Kasumi-1 (cell line): ENCODE data around the gene BIRC7.

Source experiments
- DNase-seq, 2 experiments: peaks; one replicate each; lab custom pipeline; 2025; lab: John Stamatoyannopoulos, UW

The BIRC7 gene

DNA sequence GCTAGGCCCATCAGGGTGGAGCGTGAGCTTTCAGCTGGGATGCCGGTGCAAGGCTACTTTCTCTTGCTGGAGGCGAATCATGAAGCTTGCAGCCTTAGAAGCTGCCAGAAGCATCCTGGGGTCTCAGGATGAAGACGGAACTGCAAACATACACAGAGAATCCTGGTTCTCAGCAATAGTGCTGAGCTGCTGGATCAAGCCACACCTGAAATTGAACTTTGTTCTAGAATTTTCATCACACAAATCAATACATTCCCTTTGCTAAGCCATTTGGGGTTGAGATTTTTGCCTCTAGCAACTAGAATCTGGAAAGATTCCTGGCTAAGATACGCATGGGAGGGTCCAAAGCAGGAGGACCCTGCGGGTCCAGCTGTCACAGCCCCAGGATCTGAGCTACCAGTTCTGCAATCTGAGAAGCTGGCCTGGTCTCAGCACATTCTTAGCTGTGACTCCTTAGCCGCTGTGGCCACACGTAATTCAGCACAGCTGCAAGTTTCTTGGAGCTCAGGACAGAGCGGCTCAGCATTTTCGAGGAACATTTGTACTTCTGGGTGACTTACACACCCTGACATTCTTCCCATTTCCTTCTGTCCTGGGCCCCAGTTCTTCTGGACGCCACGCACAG, 30.3 kb downstream of the BIRC7 start:
- DNase-seq = no peak

DNA sequence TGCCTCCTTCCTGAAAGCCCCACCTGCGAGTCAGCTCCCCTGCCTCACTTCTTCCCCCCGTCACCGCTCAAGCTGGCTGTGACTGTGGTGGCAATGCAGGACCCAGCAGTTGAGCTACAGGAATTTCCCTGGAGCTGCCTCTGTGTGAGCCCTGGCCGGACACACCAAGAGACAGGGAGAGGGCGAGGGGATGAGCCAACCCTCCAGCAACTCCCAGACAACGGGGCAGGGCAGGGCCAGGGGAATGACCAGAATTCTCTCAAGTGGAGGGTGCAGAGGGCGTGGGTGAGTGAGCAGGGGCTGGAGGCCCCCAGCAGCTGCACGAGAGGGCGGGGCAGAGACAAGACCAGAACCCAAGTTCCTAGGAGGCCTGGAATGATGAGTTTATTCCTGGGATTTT, 32.0 kb downstream of the BIRC7 start:
- DNase-seq = no peak

DNA sequence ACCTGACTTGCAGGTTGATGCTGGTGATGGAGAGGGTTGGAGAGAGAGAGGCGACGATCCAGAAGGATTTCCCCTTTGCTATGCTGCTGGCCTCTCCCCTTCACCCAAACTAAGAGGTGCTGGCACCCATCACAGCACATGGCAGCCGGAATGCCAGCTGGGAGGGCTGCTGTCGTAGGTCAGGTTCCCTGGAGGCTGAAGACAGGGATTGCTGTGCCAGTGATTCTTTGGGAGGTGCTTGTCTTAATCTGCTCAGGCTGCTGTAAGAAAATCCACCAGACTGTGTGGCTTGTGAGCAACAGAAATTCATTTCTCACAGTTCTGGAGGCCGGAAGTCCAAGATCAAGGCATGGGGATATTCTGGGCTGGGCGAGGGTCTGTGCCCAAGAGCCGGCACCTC, 32.6 kb downstream of the BIRC7 start:
- DNase-seq = no peak

DNA sequence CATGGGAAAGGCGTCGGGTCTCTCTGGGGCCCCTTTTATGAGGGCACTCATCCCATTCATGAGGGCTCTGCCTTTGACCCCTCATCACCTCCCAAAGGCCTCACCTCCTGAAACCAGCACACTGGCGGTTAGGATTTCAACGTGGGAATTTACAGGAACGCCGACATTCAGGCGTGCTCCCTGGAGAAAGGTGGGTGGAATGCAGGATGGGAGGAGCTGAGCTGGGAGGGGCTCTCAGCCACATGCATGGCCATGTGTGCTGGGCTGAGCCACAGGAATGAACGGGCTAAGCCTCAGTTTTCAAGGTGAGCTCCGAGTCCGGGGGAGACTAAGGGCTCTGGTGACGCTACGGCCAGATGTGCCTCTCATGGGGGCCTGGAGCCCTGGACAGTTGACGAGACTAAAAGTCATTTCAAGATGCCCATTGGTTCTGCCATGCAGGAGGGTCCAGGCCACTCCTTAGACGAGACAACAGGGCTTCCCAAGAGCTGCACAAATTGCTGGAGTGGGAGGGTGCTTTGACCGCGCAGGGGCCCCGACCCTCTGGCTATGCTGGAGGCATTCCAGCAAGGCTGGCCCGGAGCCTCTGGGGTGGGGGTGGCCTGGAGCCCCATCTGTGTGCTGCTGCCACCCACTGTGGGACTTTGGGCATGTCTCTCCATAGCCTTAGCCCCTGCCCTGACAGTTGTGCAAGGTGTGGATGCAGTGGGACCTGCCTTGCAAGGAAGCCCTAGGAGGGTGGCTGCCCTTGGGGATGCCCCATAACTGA, 33.1 kb downstream of the BIRC7 start:
- no peak for DNase-seq

DNA sequence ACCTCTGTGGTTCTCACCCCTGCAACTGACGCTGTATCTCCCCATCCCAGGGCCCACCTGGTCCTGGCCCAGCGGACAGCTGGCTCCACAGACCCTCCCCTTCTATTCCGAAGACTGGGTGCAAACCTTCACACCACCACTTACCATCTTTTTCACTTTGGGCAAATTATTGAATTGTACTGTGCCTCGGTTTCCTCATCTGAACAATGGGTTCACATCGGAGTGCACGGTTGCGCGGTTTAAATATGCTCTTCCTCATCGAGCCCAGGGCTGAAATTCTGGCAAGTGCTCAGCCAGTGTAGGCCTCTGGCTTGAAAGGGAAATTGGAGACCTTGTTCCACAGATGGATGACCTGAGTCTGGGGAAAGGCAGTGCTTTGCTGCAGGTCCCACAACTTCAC, 34.0 kb downstream of the BIRC7 start:
- no peak for DNase-seq

DNA sequence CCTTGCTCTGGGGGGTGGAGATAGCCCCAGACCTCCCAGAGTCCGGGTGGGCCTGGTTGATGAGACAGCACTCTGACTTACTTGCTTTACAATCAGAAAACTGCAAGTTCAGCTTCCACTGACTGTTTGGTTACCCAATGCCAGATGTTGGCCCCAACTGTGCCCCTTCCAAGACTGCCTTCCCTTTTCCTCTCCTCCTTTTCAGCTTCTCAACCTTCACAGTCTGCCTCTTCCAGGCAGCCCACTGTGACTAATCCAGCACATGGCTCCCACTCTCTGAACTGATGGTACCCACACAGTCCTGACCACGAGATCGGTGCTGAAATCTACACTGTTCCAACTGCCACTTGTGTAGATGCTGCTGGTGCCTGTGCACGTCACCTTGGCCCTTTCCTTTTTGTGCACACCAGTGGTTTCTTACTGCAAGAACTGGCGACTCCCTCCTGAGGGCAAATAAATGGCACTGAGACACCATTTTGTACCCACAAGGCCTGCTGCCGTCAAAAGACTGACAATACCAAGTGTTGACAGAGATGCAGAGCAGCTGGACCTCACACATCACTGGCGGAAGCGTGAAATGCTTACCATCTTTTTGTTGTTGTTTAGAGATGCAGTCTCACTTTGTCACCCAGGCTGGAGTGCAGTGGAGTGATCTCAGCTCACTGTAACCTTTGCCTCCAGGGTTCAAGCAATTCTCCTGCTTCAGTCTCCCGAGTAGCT, 35.1 kb downstream of the BIRC7 start:
- DNase-seq = no peak

GRCh38 chr20:63272105-63273058, 36.7 kb downstream of the BIRC7 start, which contains the start of gene ARFGAP1:
ARFGAP1 (plus strand) TSS chr20:63272813; CDS start chr20:63275581, 2,768 bp downstream.
- DNase-seq = peak; percentile 72 to 75

DNA sequence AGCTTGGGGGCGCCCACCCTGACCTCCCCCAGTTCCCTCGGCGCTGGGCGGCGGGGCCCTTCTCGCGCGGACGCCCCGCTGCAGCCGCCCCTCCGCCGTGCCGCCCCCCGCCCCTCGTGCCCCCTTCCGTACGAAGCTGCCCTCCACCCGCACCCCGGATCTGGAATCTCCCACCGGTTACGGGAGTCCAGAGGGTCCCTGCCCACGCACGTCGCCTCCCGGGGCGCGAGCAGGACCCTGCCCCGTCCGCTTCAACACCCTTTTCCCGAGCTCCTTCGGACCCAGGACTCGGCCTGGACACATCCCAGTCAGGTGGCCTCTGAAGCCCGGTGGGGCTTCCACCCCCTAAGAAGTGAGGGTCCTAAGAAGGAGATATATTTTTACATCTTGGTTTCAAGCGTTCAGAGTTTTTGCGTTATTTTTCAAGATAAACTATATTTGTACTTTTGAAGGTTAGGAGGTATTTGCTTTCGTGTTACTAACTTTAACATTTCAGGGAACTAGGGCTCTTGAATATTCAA, 37.4 kb downstream of the BIRC7 start:
- peak in 1 of 2 experiments; percentile 11 for DNase-seq

DNA sequence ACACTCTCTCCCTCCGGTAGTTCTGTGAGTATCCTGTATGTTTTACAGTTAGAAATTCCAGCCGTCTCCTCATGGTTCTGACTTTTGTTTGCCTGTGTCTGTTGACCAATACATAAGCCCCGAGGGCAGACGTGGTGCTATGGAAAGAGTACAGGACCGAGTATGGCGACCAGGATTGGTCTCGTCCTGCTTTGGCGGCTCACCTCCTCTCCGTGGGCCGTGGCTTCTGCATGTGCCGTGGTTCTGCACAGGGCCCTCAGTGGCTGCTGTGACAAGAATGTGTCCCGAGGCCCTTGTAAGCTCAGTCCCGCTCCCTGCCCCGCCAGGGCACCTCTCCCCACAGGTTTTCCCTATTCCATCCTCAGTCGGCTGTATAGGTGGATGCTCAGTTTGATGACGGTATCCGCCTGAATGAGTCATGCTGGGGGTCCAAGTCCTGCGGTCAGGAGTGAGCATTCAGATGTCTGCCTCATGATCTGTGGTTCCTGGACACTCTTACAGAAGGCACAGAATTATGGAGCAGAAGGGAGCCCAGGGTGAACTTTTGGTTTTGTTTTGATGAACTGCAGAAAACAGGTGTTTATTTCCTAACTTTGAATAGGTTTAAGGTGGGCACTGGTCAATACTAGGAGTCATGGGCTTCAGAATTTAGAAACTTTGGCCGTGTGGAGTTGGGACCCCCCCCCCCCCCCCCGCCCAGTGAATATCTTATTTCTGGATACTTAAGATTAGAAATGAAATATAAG, 38.1 kb downstream of the BIRC7 start:
- DNase-seq = no peak

- no peak for DNase-seq
These were observed 38.9 kb downstream of the BIRC7 start for GRCh38 chr20:63274381-63275228.

DNA sequence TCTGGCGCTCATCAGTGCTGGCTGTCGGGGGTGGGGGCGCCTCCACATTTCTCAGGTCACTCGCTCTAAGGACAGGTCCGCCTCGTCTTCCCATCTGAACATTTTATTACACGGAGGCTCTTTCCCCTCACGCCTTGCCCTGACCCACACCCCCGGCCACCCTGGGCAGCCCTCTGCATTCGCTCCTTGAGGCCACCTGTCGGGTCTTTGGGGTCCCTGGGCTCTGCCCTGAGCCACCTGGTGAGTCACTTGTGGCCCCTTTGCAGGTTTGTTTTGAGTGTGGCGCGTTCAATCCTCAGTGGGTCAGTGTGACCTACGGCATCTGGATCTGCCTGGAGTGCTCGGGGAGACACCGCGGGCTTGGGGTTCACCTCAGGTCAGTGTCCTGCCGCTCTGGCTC, 40.1 kb downstream of the BIRC7 start:
- no peak for DNase-seq

- DNase-seq = no peak
These were observed 41.3 kb downstream of the BIRC7 start for GRCh38 chr20:63276956-63277355.

DNA sequence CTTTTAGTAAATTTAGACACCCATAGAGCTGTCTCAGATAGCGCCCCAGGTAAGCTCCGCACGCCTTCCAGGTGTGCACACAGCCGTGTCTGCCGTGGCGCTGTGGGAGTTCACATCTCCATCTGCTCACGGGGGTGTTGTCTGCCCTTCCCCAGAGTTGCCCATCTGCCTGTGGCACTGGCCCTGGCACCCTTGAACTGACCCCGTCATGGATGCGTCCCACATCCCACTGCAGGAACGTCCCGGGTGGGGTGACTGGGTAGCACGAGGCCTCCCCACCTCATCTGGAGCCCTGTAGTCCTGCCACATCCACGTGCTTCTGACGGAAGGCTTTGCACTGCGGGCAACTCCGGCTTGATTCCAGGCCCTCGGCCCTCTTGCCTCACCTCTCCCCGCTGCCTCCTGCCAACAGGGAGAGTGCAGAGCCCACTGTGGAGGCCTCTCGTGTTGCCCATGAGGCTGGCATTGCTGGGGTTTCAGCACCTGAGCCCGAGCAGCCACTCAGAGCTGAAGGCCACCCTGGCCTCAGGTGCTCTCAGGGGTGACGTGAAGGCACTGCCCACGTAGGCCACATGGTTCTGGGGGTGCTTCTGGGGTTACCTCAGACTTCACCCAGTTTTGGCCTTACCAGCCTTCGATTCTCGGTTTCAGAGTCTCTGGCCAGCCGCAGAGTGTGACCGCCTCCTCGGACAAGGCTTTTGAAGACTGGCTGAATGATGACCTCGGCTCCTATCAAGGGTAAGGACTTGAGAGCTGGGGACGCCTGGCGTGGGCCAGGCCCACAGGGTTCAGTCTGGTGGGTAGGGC, 42.0 kb downstream of the BIRC7 start:
- no peak for DNase-seq

DNA sequence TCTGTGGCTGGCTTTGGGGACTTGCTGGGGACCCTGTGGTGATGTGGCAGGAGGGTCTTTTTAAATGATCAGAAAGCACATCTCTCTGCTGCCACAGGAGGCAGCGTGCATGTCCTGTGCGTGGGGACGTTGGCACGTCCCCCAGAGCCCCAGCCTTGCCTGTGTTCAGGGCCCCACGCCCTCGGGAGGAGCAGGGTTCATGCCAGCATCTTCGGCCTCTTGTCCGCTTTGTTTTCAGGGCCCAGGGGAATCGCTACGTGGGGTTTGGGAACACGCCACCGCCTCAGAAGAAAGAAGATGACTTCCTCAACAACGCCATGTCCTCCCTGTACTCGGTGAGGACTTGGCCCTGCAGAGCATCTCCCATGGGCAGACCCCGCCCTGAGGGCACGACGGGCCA, 43.0 kb downstream of the BIRC7 start:
- DNase-seq = no peak

DNA sequence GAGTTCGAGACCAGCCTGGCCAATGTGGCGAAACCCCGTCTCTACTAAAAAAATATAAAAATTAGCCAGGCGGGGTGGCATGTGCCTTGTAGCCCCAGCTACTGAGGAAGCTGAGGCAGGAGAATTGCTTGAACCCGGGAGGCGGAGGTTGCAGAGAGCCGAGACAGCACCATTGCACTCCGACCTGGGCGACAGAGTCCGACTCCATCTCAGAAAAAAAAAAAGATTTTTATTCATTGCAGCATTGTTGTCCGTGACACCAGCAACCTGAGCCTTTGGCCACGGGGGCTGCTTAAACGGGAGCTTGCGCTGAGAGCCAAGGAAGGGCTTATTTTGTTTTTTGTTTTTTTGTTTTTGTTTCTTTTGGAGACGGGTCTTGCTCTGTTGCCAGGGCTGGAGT, 44.2 kb downstream of the BIRC7 start:
- DNase-seq = no peak

GRCh38 chr20:63280371-63280770, 44.7 kb downstream of the BIRC7 start:
- DNase-seq = no peak

GRCh38 chr20:63280929-63281545, 45.3 kb downstream of the BIRC7 start:
- DNase-seq = peak; percentile 22 to 51
